HG02973 (cell line): ENCODE results near the gene SYCE3.

ENCODE experiments used
- ATAC-seq: cut with Tn5 transposase; IDR thresholded peaks from one replicate; pipeline ENCODE4 v1.9.1; 2021; ENCODE audit warnings: moderate library complexity; ENCODE audit not compliant: unreplicated experiment

Gene SYCE3

GRCh38 chr22:50576806-50577696 is 14.3 kb upstream of the SYCE3 start:
- ATAC-seq = no peak

DNA sequence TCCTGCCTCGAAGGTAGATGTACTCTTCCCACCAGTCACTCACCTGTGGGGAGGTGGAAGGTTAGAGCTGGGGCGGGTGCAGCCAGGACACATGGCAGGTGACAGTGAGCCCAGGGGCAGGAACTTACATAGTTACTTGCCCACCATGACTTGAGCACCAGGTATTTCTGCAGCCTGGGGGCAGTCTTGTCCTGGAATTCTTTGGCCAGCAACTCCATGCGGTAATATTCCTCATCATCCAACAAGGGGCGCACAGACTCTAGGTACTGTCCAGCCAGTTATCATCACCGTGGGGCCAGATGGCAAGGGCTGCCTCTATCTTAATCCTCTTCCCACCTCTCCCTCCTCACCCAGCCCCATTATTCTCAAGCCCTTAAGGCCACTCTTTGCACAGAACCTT is 13.4 kb upstream of the SYCE3 start:
- ATAC-seq = no peak

DNA sequence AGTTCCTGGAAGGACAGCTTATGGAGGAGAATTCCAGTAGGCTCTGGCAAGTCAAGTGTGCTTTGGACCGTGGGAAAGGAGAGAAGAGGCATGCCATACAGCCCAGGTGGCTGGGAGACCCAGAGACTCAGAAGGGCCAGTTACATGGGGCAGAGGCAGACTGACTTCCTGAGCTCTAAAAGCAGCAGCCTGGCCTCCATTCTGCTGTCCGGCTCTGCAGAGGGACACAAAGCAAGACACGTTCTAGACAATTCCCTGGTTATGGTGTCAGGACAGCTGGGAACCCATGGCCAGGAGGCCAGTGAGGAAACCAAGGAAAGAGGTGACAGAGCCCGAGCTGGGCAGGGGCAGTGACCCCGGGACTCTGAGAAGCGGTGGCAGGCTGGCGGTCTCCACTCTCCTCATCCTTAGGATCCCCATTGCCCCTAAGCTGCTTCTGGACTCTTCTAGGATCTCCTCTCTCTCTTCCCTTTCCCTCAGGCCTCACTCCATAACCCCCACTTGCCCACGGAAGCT is 12.8 kb upstream of the SYCE3 start:
- no peak for ATAC-seq

GRCh38 chr22:50574383-50574755 is 11.7 kb upstream of the SYCE3 start:
- ATAC-seq = no peak

- ATAC-seq = no peak
These were observed 11.0 kb upstream of the SYCE3 start for GRCh38 chr22:50573491-50574382.

DNA sequence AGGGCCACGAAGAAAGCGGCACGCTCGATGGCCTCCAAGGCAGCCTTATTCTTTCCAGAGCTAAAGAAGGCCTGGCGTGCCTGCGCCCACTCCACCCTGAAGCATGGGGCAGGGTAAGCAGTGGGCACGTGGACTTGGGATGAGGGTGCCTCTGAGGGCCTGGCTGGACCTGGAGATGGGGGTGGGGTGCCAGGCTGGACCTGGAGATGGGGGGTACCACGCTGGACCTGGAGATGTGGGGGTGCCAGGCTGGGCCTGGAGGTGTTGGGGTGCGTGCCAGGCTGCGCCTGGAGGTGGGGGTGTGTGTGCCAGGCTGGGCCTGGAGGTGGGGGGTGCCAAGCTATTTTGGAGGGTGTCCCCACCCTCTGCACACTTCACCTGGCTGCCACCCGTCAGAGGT is 10.2 kb upstream of the SYCE3 start:
- ATAC-seq = no peak

- no peak for ATAC-seq
These were observed 8.8 kb upstream of the SYCE3 start for GRCh38 chr22:50571264-50572175.

DNA sequence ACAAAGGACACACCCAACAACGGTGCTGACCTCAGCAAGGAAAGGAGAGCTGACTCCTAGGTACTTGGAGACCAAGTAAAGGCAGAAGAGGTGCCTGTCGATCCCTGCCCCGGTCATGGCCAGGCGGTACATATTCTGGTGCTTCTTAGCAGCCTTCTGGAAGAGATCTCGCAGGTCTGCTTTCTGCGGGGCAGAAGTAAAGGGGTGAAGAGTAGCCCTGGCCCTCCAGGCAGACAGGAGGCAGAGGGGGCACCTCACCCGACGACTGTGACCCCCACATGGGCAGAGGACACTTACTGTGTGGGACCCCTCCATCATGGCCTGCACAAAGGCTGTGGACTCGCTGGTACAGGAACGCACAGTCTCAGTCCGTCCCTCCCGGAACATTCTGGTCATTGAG is 8.1 kb upstream of the SYCE3 start:
- ATAC-seq = no peak

GRCh38 chr22:50569896-50570535 is 7.3 kb upstream of the SYCE3 start:
- ATAC-seq = no peak

GRCh38 chr22:50569041-50569459 is 6.3 kb upstream of the SYCE3 start:
- no peak for ATAC-seq

DNA sequence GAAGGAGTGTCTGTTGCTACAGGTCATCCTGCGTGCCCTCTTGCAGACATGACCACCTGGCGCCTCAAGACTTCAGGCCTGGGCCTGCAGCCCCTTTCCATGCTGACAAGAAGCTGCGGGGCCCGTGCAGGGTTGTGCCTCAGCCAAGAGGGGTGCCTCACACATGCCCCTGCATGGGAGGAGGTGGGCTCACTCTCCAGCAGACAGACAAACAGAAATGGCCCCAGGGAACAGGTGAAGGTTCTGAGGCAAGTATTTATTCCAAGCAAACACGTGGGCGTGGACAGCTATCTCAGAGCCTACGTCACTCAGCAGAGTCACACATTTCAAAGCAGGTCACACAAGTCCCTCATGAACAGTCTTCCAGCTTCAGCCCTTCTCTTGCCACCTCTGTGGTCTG is 5.9 kb upstream of the SYCE3 start:
- no peak for ATAC-seq

DNA sequence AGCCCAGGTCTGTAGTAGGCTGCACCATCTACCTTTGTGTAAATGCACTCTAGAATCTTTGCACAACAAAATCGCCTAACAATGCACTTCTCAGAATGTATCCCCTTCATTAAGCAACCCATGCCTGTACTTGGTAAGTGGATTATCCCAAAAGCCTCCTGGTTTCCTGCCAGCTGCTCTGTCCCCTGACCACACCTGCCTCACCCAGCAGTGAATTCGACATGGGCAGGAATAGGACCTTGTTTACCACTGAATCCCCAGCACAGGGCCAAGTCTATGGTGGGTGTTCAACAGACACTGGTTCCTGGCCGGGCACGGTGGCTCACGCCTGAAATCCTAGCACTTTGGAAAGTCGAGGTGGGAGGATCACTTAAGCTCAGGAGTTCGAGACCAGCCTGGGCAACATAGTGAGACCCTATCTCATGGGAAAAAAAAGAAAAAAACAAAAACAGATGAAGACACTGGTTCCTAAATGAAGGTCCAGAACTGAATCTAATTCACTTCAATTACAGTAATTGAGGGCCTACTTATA is 5.1 kb upstream of the SYCE3 start:
- no peak for ATAC-seq

DNA sequence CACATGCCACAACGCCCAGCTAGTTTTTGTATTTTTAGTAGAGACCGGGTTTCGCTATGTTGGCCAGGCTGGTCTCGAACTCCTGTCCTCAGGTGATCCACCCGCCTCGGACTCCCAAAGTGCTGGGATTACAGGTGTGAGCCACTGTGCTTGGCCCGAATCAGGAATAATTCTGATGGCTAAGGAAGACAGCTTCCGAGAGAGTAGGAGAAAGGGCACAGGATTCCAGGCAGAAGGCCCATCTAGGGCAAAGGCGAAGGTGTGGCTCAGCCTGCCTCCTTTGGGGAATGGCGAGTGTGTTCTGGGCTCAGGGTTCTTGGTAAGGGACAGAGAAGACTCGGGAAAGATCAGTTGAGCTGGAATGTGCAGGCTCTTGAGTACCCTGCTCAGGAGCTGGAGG is 1.6 kb upstream of the SYCE3 start:
- no peak for ATAC-seq

DNA sequence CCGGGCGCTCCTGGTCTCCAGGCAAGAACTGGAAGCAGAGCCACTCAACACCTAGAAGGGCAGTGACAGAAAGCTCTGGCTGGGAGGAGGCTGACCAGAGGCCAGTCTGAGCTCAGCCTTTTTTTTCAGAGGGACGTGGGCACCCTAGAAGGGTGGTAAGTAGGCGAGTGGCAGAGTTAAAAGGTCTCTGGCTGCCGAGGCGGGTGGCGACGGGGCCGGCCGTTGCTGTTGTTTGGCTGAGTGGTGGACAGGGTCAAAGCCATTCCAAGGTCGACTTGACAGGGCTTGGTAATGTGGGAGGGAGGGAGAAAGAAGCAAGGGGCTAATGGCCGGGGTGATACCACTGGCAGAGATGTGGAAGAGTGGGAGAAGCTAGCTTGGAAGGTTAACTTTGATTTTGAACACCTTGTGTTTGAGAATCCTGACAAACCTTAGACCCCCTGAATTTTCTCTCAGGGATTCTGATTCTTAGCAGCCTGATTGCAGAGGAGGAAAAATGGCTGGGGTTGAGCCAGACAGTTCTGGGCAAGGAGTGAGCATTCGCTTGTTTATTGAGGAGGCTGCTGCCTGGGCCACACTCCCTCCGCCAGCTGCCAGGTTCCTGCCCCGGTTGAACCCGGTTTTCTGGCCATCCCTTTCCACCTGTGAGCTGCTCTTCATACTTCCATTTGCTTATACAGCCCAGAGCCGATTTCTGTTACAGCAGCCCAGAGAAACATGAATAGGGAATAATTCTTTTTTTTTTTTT is 868 bp upstream of the SYCE3 start:
- no peak for ATAC-seq

DNA sequence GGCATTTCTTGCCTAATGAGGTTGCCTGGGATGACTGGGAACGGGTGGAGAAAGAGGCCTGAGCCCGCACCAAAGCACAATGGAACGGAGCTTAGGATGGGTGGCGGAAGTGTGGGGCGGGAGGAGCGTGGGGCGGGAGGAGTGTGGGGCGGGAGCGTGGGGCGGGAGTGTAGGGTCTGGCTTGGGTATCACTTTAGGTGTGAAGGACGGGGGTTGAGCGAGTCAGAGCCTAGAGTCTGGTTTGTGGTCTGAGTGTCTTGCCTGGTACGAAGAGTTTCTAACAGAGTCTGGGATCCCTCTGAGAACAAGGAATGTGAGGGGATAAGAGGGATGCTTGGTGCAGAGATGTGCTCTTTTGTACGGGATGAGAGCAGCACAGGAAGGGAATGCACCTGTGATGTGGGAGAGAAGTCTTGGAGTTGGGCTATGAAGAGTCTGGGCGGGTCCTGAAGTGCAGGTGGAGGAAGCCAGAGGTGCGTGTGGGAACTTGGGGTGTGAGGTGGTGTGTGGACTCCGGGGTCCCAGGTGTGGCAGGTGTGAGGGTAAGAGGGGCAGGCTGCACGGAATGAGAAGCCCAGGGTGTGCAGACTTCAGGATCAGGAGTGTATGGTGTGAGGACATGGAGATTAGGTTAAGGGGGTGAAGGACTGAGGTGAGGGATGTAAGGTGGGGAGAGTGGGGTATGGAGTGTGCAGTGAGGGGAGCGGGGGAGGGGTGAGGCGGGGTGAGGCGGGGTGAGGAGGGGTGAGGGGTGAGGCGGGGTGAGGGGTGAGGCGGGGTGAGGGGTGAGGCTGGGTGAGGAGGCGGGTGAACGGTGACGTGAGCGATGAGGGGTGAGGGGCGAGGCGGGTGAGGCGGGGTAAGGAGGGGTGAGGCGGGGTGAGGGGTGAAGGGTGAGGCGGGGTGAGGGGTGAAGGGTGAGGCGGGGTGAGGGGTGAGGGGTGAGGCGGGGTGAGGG is 1.0 kb downstream of the SYCE3 start:
- no peak for ATAC-seq

GRCh38 chr22:50560034-50560433 is 2.7 kb downstream of the SYCE3 start:
- no peak for ATAC-seq

DNA sequence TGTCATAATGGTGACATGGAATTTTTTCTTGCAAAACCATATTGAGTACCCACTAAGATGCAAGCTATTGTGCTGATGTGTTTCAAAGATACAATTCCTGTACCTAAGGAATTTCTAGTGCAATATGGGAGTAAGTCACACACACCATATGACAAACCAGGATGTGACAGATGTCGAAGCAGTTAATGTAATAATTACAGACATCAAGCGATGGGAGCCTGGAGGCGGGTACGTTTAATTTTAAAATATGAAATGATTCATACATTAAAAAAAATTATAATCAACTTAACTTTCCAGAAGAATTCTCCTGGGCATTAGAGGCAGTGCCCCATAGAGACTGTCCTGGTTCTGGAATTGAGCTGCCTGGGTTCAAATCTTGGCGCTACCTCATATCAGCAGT is 6.0 kb downstream of the SYCE3 start:
- ATAC-seq = no peak

DNA sequence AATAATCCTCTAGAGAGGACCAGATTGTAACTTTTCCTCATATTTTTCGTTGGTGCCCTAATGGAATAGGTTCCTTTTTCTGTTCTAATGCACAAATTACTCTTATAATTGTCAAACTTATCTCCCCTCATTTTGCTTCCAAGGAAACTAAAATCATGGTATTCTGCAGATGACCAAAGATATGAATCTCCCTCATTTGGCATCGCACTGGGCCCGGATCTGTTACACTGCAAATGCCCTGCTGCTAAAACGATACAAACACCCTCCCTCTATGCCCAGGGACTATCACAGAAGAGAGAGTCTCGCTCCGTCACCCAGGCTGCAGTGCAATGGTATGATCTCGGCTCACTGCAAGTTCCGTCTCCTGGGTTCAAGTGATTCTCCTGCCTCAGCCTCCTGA is 9.4 kb downstream of the SYCE3 start:
- ATAC-seq = no peak
